ENCODE data around the gene KRTAP12-2.

GRCh38 chr21:44713846-44714245 is 47.1 kb upstream of the KRTAP12-2 start:
- TF ChIP-seq CTCF (IDR thresholded peaks at IDR 0.05) = no peak
- no peak for TF ChIP-seq POLR2A (IDR thresholded peaks at IDR 0.05)
- no peak for TF ChIP-seq EP300 (IDR thresholded peaks at IDR 0.05)
